Measurements from ENCODE around the gene GABRG3.

GRCh38 chr15:27235681-27236080 lies 264.7 kb downstream of the GABRG3 start:
- TF ChIP-seq CTCF (IDR thresholded peaks at IDR 0.05) (no peak), POLR2A (IDR thresholded peaks at IDR 0.05) (no peak)

Measured in heart left ventricle (tissue), 13 donors.